ENCODE data around the gene ZNF420.
"Not testable (repeated sequence)": the region's sequence is repeated elsewhere in the genome, so short reads cannot be mapped to it uniquely, and the experiment has no call there.

Gene ZNF420

GRCh38 chr19:37095859-37096258 lies 17.6 kb downstream of the ZNF420 start:
- in situ Hi-C loops (cut with MboI; ENCODE audit: low sequenced_read_pairs, unreplicated experiment) = no loop called here
- no peak for DNase-seq (ENCODE audit: low spot score)
- no peak for TF ChIP-seq CTCF (IDR thresholded peaks at IDR 0.05; ENCODE audit: borderline replicate concordance, control extremely low read depth, extremely low read depth, insufficient read depth, missing control alignments)

- no peak for TF ChIP-seq CTCF (IDR thresholded peaks at IDR 0.05; ENCODE audit: borderline replicate concordance, control extremely low read depth, extremely low read depth, insufficient read depth, missing control alignments)
- DNase-seq (ENCODE audit: low spot score) = no peak
- in situ Hi-C loops (cut with MboI; ENCODE audit: low sequenced_read_pairs, unreplicated experiment) = no loop called here
Measured at GRCh38 chr19:37098570-37098969, 20.3 kb downstream of the ZNF420 start.

- in situ Hi-C loops (cut with MboI; ENCODE audit: low sequenced_read_pairs, unreplicated experiment); DNase-seq (ENCODE audit: low spot score): not testable (repeated sequence)
Measured at GRCh38 chr19:37104135-37104534, 25.9 kb downstream of the ZNF420 start.

- DNase-seq (ENCODE audit: low spot score); in situ Hi-C loops (cut with MboI; ENCODE audit: low sequenced_read_pairs, unreplicated experiment): not testable (repeated sequence)
Measured at GRCh38 chr19:37111753-37112152, 33.5 kb downstream of the ZNF420 start.

- no peak for TF ChIP-seq CTCF (IDR thresholded peaks at IDR 0.05; ENCODE audit: borderline replicate concordance, control extremely low read depth, extremely low read depth, insufficient read depth, missing control alignments)
- no peak for DNase-seq (ENCODE audit: low spot score)
- in situ Hi-C loops (cut with MboI; ENCODE audit: low sequenced_read_pairs, unreplicated experiment) = no loop called here
Measured at GRCh38 chr19:37114001-37114400, 35.8 kb downstream of the ZNF420 start.

GRCh38 chr19:37122093-37122492 lies 43.9 kb downstream of the ZNF420 start:
- in situ Hi-C loops (cut with MboI; ENCODE audit: low sequenced_read_pairs, unreplicated experiment); DNase-seq (ENCODE audit: low spot score): not testable (repeated sequence)

GRCh38 chr19:37127999-37128820 lies 50.0 kb downstream of the ZNF420 start:
- no peak for TF ChIP-seq CTCF (IDR thresholded peaks at IDR 0.05; ENCODE audit: borderline replicate concordance, control extremely low read depth, extremely low read depth, insufficient read depth, missing control alignments)
- in situ Hi-C loops (cut with MboI; ENCODE audit: low sequenced_read_pairs, unreplicated experiment) = no loop called here
- DNase-seq (ENCODE audit: low spot score) = no peak

- in situ Hi-C loops (cut with MboI; ENCODE audit: low sequenced_read_pairs, unreplicated experiment) = no loop called here
- no peak for DNase-seq (ENCODE audit: low spot score)
- no peak for TF ChIP-seq CTCF (IDR thresholded peaks at IDR 0.05; ENCODE audit: borderline replicate concordance, control extremely low read depth, extremely low read depth, insufficient read depth, missing control alignments)
Measured at GRCh38 chr19:37128821-37129177, 50.6 kb downstream of the ZNF420 start.

Data from GM13976 (cell line).